Gastroesophageal sphincter (tissue), 4 donors: Measurements from ENCODE around the gene HSP90AA1. TPM values are rescaled to one million over a fixed set of nuclear protein-coding genes. Genes with fewer than 3 reads are reported as not detected.
"Not testable (repeated sequence)": the region's sequence is repeated elsewhere in the genome, so short reads cannot be mapped to it uniquely, and the experiment has no call there.

Source experiments
- ATAC-seq: fragments of 150-250 bp; one replicate; pipeline ENCODE4 v1.9.1; 2016; ENCODE audit warnings: mild to moderate bottlenecking, moderate library complexity
- H3K27ac ChIP-seq, 4 donors: fragments of 200-600 bp; sonication (generic) in 3 of 4; 1 replicate in 3 of 4; 2 replicates in 1 of 4; pipeline ENCODE4 v1.5.1; 2016 to 2019
- H3K27me3 ChIP-seq: fragments of 200-600 bp; sonication (generic); one replicate; pipeline ENCODE4 v1.5.1; 2019
- H3K36me3 ChIP-seq, 2 donors: fragments of 200-600 bp; sonication (generic); one replicate each; pipeline ENCODE4 v1.5.1; 2019; ENCODE audit warnings: control low read depth in 1 of 2
- H3K4me1 ChIP-seq, 3 donors: fragments of 200-600 bp; sonication (generic); 1 replicate in 2 of 3; 2 replicates in 1 of 3; pipeline ENCODE4 v1.5.1; 2016 to 2019; ENCODE audit warnings: control low read depth in 2 of 3
- H3K4me3 ChIP-seq, 2 donors: fragments of 200-600 bp; sonication (generic); one replicate each; pipeline ENCODE4 v1.5.1; 2019; ENCODE audit warnings: mild to moderate bottlenecking in 1 of 2, moderate library complexity in 1 of 2
- H3K9me3 ChIP-seq, 3 donors: fragments of 200-600 bp; sonication (generic); one replicate each; pipeline ENCODE4 v1.5.1; 2017 to 2019; ENCODE audit warnings: control low read depth in 2 of 3
- EP300 ChIP-seq: sonication (generic); formaldehyde crosslinking; IDR thresholded peaks from one replicate; pipeline ENCODE4 v1.6.1; 2017; ENCODE audit warnings: antibody characterized with exemption, mild to moderate bottlenecking
- POLR2A ChIP-seq, 2 donors: fragments of 450-650 bp; IDR thresholded peaks; one replicate each; pipeline ENCODE4 v1.6.1; 2017; ENCODE audit warnings: antibody characterized with exemption in 2 of 2, mild to moderate bottlenecking in 2 of 2, moderate library complexity in 1 of 2
- POLR2AphosphoS5 ChIP-seq: sonication (generic); formaldehyde crosslinking; IDR thresholded peaks from one replicate; pipeline ENCODE4 v1.6.1; 2017; ENCODE audit warnings: antibody characterized with exemption
- WGBS, 2 donors: methylation state at CpG; one replicate each; pipeline ENCODE4 v1.1.5; 2018; ENCODE audit warnings: low coverage in 1 of 2; 5-methylcytosine and 5-hydroxymethylcytosine counted together
- total RNA-seq, 4 donors: library from RNA; depleted of rRNA; stranded (reverse); fragments of >200 nt; gene quantifications; one replicate each; pipeline ENCODE4 v1.1.0, GENCODE V29; 2016
- TF ChIP-seq, protein P1 (sequence below), 4 experiments: fragments of 200-600 bp in 2 of 4; fragments of 450-650 bp in 2 of 4; sonication (generic) in 1 of 4; IDR thresholded peaks; one replicate each; pipeline ENCODE4 v1.5.1; 2017 to 2019; ENCODE audit warnings: antibody characterized with exemption in 4 of 4, mild to moderate bottlenecking in 2 of 4, moderate library complexity in 2 of 4

Gene HSP90AA1
- total RNA-seq, 4 donors from 2014 or later: 421 to 585 (median 537) TPM

DNA sequence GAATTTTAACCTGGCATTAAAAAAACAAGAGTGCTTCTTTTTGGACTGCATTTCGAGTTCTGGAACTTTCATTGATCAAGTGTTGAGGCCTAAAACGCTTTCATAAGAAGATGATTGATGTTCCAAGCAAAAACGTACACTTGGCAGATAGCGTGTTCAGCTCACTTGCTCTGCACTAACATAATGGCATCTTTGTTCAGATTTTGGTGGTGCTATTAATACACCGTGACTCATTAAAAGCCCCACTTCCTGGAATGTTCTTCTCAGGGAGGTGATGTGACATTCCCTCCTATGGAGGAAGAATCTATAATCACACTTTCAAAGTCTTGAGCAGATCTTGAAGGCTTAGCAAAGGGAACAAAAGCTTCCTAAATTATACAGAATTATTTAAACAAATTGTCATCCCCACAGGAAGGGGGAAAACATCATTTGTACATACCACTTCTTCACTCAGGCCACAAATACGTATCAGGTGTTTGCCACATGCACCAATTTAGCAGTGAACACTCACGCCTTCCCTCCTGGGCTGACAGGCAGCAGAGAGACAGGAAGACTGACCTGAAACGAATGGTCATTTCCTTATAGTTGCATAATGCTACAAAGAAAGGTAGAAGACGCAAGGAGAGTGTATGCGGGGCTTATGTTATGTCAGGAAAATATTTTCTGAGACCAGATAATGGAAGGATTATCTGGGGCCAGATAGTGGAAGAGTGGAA is 15.4 kb downstream of the HSP90AA1 start:
- H3K36me3 ChIP-seq: no peaks in the 10 kb centered on the region
- H3K9me3 ChIP-seq: no peaks in the 10 kb centered on the region
- 40 to 68% methylated on average over 6 to 8 of the region's 10 CpGs for WGBS, 2 donors
- H3K27me3 ChIP-seq: no peaks in the 10 kb centered on the region
- H3K4me3 ChIP-seq: no peak overlapping the region
- H3K27ac ChIP-seq: peak overlapping the region in 3 of 4 donors; percentile 18 to 52 (median 21)
- ATAC-seq: no peak
- no peak for TF ChIP-seq POLR2AphosphoS5
- TF ChIP-seq POLR2A (IDR thresholded peaks at IDR 0.05): no peak
- H3K4me1 ChIP-seq: peaks cover 0 to 9% (median 0%) of the 10 kb centered on the region in 3 donors

DNA sequence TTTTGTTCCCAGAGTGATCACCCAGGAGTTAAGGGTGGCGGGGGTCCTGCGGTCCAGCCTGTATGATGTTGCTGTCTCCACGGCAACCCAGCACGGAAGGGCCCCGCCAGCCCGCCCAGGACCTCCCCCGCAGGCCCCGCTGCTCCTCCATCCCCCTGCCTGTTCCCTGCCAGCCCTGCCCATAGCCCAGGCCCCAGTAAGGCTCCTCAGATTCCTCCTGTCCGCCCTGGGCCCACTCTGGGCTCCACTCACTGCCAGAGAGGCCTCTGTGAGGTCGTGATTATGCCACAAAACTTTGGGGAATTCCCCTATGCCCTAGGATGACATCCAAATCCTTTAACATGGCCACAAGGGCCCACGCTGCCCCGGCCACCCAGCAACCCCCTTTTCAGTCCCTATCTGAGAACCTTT is 20.8 kb downstream of the HSP90AA1 start:
- no peak overlapping the region for H3K27ac ChIP-seq
- no peaks in the 10 kb centered on the region for H3K9me3 ChIP-seq
- no peak overlapping the region for H3K4me3 ChIP-seq
- peaks cover 0 to 16% (median 4%) of the 10 kb centered on the region in 3 donors for H3K4me1 ChIP-seq
- TF ChIP-seq, protein P1, sequence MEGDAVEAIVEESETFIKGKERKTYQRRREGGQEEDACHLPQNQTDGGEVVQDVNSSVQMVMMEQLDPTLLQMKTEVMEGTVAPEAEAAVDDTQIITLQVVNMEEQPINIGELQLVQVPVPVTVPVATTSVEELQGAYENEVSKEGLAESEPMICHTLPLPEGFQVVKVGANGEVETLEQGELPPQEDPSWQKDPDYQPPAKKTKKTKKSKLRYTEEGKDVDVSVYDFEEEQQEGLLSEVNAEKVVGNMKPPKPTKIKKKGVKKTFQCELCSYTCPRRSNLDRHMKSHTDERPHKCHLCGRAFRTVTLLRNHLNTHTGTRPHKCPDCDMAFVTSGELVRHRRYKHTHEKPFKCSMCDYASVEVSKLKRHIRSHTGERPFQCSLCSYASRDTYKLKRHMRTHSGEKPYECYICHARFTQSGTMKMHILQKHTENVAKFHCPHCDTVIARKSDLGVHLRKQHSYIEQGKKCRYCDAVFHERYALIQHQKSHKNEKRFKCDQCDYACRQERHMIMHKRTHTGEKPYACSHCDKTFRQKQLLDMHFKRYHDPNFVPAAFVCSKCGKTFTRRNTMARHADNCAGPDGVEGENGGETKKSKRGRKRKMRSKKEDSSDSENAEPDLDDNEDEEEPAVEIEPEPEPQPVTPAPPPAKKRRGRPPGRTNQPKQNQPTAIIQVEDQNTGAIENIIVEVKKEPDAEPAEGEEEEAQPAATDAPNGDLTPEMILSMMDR (IDR thresholded peaks at IDR 0.05): no peak
- TF ChIP-seq EP300: no peak
- TF ChIP-seq POLR2A (IDR thresholded peaks at IDR 0.05): no peak
- TF ChIP-seq POLR2AphosphoS5: no peak
- H3K27me3 ChIP-seq: no peaks in the 10 kb centered on the region
- no peak for ATAC-seq
- no peaks in the 10 kb centered on the region for H3K36me3 ChIP-seq
- 69 to 100% methylated on average over 1 to 4 of the region's 12 CpGs for WGBS, 2 donors

DNA sequence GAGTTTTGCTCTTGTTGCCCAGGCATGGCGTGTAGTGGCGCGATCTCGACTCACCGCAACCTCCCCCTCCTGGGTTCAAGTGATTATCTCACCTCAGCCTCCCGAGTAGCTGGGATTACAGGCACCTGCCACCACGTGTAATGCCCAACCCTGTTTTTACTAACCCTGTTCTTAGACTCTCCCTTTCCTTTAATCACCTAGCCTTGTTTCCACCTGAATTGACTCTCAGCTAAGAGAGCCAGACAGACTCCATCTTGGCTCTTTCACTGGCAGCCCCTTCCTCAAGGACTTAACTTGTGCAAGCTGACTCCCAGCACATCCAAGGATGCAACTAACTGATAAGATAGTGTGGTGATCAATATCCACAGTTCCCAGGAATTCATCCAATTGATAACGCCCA is 22.3 kb downstream of the HSP90AA1 start:
- not testable (repeated sequence) for ATAC-seq, H3K36me3 ChIP-seq, H3K27me3 ChIP-seq, H3K27ac ChIP-seq, H3K4me3 ChIP-seq, H3K9me3 ChIP-seq
- 75 to 94% methylated on average over 2 to 4 of the region's 8 CpGs for WGBS, 2 donors
- H3K4me1 ChIP-seq: peaks cover 0 to 15% (median 4%) of the 10 kb centered on the region in 3 donors

DNA sequence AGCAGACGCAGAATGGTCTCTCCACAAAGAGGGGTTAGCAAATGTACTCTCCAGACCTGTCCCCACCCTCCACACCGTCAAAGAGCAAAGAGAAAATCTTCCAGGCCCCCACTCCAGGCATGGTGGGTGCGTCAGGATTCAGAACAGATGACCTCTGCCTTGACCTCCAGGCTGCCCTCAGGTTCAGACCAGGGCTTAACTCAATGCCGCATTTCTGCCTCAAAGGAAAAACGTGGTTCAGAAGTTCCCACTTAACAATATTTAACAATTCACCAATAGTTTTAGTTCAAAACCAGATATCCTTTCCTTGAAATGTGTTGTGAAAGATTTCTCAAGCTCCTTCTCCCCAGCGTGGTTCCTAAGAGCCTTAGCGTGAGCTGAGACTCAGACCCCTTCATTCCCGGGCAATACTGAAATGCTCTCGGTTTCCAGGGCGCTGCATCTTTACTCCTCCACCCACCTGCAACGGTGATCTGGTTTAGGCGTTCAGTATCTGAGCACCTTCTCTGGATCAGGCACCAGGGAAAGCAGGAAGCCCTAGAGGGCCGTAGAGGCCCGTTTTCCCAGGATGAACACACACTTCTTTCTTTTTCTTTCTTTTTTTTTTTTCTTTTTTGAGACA is 22.9 kb downstream of the HSP90AA1 start:
- H3K4me3 ChIP-seq: no peak overlapping the region
- no peak for ATAC-seq
- WGBS, 2 donors: 70 to 71% methylated on average over 8 to 12 of the region's 14 CpGs
- TF ChIP-seq EP300 (no peak), POLR2AphosphoS5 (no peak), POLR2A (IDR thresholded peaks at IDR 0.05) (no peak)
- TF ChIP-seq, protein P1 (IDR thresholded peaks at IDR 0.05): no peak
- no peaks in the 10 kb centered on the region for H3K27me3 ChIP-seq
- H3K36me3 ChIP-seq: no peaks in the 10 kb centered on the region
- no peaks in the 10 kb centered on the region for H3K9me3 ChIP-seq
- peak overlapping the region in 3 of 4 donors; percentile 3 to 38 (median 23) for H3K27ac ChIP-seq
- H3K4me1 ChIP-seq: peaks cover 0 to 15% (median 4%) of the 10 kb centered on the region in 3 donors

DNA sequence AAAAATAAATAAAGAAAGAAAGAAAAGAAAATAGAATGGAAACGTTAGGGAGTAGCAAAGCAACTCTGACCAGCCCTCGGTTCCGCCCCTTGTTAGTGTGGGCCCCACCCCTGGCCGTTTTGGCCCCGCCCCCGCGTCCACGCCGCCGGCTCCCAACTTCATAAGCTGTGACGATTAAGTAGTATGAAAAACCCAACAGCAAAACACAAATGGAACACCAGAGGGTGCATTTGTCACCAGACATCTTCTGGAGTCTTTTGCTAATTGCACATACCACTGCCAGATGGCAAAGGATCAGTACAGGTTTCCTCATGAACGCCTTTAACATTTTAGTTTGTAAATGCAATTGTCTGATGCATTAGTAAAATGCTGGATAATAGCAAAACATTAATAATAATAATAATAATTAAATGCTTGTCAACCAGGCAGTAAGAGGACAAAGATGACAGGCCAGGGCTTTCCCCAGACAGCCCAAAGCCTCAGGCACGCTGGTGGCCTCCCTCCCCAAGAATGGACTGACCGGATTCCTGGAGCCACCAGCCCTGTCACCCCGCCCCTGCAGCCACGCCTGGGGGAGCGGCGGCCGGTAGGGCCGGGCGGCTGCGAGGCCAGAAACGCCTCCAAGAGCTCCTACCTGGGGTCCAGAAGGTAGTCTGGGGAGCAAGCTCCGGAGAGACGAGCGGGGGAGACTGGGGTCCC is 23.6 kb downstream of the HSP90AA1 start:
- peak overlapping the region in 3 of 4 donors; percentile 3 to 38 (median 23) for H3K27ac ChIP-seq
- TF ChIP-seq POLR2A (IDR thresholded peaks at IDR 0.05): no peak
- TF ChIP-seq, protein P1 (IDR thresholded peaks at IDR 0.05): peak in 3 of 4 experiments; percentile 51 to 64 (median 54)
- H3K4me3 ChIP-seq: no peak overlapping the region
- peak; percentile 95 for ATAC-seq
- 2 to 6% methylated on average over 2 to 13 of the region's 26 CpGs for WGBS, 2 donors
- no peaks in the 10 kb centered on the region for H3K27me3 ChIP-seq
- no peaks in the 10 kb centered on the region for H3K36me3 ChIP-seq
- no peaks in the 10 kb centered on the region for H3K9me3 ChIP-seq
- peaks cover 0 to 15% (median 4%) of the 10 kb centered on the region in 3 donors for H3K4me1 ChIP-seq
